Activated CD8-positive, alpha-beta T cell treated with anti-CD3 and anti-CD28 coated beads for 36 hours (primary cell): ENCODE measurements around the gene UBXN11. TPM values are rescaled to one million over a fixed set of nuclear protein-coding genes. Genes with fewer than 3 reads are reported as not detected.

Source experiments
- ATAC-seq: fragments of 200-7000 bp; cut with Tn5 transposase; one replicate; pipeline ENCODE4 v1.10.0; 2021; ENCODE audit warnings: mild to moderate bottlenecking, moderate library complexity
- CTCF ChIA-PET: fragments of 350-600 bp; sonication (Branson Sonifier 250); formaldehyde crosslinking; loops from one replicate; lab custom pipeline; 2021; ENCODE audit warnings: antibody characterized with exemption; lab: Charles Lee
- POLR2A ChIA-PET: fragments of 350-600 bp; sonication (Branson Sonifier 250); formaldehyde crosslinking; loops from one replicate; lab custom pipeline; 2021; ENCODE audit warnings: antibody characterized with exemption; lab: Charles Lee
- DNase-seq: peaks from one replicate; pipeline ENCODE4 v3.0.0-alpha.2; 2020
- H3K27ac Mint-ChIP-seq: one replicate; pipeline ENCODE4 v1.8.0; 2021; ENCODE audit warnings: mild to moderate bottlenecking, mixed read lengths
- H3K27me3 Mint-ChIP-seq: one replicate; pipeline ENCODE4 v1.8.0; 2021; ENCODE audit warnings: mixed read lengths
- H3K36me3 Mint-ChIP-seq: one replicate; pipeline ENCODE4 v1.8.0; 2021; ENCODE audit warnings: low read depth, mixed read lengths
- H3K4me1 Mint-ChIP-seq: one replicate; pipeline ENCODE4 v1.8.0; 2021; ENCODE audit warnings: low read depth, mixed read lengths
- H3K4me3 Mint-ChIP-seq: one replicate; pipeline ENCODE4 v1.8.0; 2021; ENCODE audit warnings: mild to moderate bottlenecking, moderate library complexity, mixed read lengths
- H3K9me3 Mint-ChIP-seq: one replicate; pipeline ENCODE4 v1.8.0; 2021; ENCODE audit warnings: mixed read lengths
- intact Hi-C: fragments of 100-400 bp; cut with micrococcal nuclease; formaldehyde crosslinking; loops from one replicate; pipeline ENCODE4 v1.10.0; 2022
- total RNA-seq, 2 experiments: library from RNA; stranded (reverse); gene quantifications; one replicate each; pipeline ENCODE4 v1.2.3, GENCODE V29; 2021
- TF ChIP-seq, protein P1 (sequence below): fragments of 200-600 bp; IDR thresholded peaks from one replicate; pipeline ENCODE4 v1.8.0; 2022; ENCODE audit warnings: antibody characterized with exemption, mild to moderate bottlenecking

The UBXN11 gene
- total RNA-seq, 2 experiments from 2014 or later: 24.9 to 26.0 TPM

DNA sequence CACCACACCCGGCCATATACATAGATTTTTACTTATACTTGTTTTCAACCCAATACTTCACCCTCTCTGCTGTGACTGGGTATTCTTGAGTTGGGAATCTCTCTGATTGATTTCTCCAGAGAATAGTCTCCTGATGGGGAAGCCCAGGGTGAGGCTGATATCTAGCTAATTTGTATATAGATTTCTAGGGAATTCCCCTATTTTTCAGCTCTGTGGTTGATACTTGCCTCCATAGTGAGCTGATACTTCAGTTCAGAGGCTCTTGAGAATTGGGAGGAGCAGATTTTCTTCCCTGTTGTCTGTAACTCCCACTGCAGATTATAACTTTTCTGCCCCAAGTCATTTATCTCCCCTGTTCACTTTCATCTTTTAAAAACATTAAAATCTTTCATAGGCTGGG is 41.0 kb downstream of the UBXN11 start:
- intact Hi-C loops: no loop called here
- DNase-seq (no peak), ATAC-seq (peak; percentile 39)
- peaks cover 7% of the 10 kb centered on the region for H3K4me1 Mint-ChIP-seq
- ChIA-PET POLR2A (no interaction called here), CTCF (interaction anchor here (1.7 to 6.8 kb wide), 4 partner anchors 10 to 95 kb away, joined by 5 to 41 read pairs (median 16); partner anchors contain the start of genes CEP85 and ZNF593)
- TF ChIP-seq, protein P1, sequence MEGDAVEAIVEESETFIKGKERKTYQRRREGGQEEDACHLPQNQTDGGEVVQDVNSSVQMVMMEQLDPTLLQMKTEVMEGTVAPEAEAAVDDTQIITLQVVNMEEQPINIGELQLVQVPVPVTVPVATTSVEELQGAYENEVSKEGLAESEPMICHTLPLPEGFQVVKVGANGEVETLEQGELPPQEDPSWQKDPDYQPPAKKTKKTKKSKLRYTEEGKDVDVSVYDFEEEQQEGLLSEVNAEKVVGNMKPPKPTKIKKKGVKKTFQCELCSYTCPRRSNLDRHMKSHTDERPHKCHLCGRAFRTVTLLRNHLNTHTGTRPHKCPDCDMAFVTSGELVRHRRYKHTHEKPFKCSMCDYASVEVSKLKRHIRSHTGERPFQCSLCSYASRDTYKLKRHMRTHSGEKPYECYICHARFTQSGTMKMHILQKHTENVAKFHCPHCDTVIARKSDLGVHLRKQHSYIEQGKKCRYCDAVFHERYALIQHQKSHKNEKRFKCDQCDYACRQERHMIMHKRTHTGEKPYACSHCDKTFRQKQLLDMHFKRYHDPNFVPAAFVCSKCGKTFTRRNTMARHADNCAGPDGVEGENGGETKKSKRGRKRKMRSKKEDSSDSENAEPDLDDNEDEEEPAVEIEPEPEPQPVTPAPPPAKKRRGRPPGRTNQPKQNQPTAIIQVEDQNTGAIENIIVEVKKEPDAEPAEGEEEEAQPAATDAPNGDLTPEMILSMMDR: no peak
- H3K27ac Mint-ChIP-seq: peak overlapping the region; percentile 3
- peaks cover 70% of the 10 kb centered on the region for H3K36me3 Mint-ChIP-seq
- H3K9me3 Mint-ChIP-seq: peaks cover 11% of the 10 kb centered on the region
- no peaks in the 10 kb centered on the region for H3K27me3 Mint-ChIP-seq
- H3K4me3 Mint-ChIP-seq: no peak overlapping the region

DNA sequence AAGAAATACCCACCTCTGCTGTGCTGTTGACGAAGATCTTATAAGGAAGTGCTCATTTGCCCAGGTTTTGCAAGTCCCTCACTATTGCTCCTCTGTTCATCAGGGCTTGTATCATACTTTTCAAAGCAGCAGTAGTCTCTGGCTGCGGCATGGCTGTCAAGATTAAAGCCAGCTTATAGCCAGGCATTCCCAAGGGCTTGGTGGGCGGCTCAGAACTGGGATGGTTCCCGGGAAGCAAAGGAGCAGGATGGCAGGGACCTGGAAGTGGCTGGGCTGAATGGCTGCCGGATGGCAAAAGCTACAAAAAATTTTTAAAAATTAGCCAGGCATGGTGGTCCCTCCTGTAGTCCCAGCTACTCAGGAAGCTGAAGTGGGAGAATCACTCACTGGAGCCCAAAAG is 43.2 kb downstream of the UBXN11 start:
- Mint-ChIP-seq H3K27ac (no peak overlapping the region), H3K27me3 (no peaks in the 10 kb centered on the region), H3K4me1 (peaks cover 7% of the 10 kb centered on the region), H3K4me3 (no peak overlapping the region), H3K9me3 (peaks cover under 1% of the 10 kb centered on the region), H3K36me3 (peaks cover 69% of the 10 kb centered on the region)
- intact Hi-C loops: no loop called here
- POLR2A ChIA-PET: no interaction called here
- TF ChIP-seq, protein P1: no peak
- no peak for DNase-seq
- ATAC-seq: no peak
- CTCF ChIA-PET: interaction anchor here (6.3 to 6.8 kb wide), 2 partner anchors 12 to 29 kb away, joined by 24 to 41 read pairs; partner anchors contain the start of gene CEP85

DNA sequence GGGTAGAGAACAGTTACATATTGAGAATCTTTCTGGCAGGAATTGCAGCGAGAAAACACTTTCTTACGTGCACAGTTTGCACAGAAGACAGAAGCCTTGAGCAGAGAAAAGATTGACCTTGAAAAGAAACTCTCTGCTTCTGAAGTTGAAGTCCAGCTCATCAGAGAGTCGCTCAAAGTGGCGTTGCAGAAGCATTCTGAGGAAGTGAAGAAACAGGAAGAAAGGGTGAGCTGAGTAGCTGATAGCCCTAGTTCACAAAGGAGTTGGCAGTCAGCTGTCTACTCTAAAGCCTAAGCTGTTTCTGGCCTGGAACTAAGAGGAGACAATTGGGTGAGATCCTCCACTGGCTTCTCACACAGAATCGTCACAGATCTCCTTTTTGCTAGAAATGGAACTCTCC is 46.9 kb downstream of the UBXN11 start:
- H3K4me1 Mint-ChIP-seq: no peaks in the 10 kb centered on the region
- CTCF ChIA-PET: interaction anchor here (1.8 to 2.1 kb wide), 2 partner anchors 26 to 157 kb away, joined by 4 to 6 read pairs; partner anchors contain the start of gene CEP85
- peaks cover 66% of the 10 kb centered on the region for H3K36me3 Mint-ChIP-seq
- ATAC-seq: no peak
- intact Hi-C loops: no loop called here
- POLR2A ChIA-PET: interaction anchor here (1.2 kb wide), 1 partner anchor 25 kb away, joined by 3 read pairs; the partner anchor contains the start of gene CEP85
- no peak overlapping the region for H3K4me3 Mint-ChIP-seq
- H3K9me3 Mint-ChIP-seq: no peaks in the 10 kb centered on the region
- TF ChIP-seq, protein P1: no peak
- H3K27ac Mint-ChIP-seq: no peak overlapping the region
- DNase-seq: no peak
- H3K27me3 Mint-ChIP-seq: no peaks in the 10 kb centered on the region

- ChIA-PET CTCF (interaction anchor here (1.8 to 2.1 kb wide), 2 partner anchors 25 to 158 kb away, joined by 4 to 6 read pairs; partner anchors contain the start of gene CEP85), POLR2A (no interaction called here)
- H3K27me3 Mint-ChIP-seq: no peaks in the 10 kb centered on the region
- TF ChIP-seq, protein P1: no peak
- DNase-seq (no peak), ATAC-seq (no peak)
- no peaks in the 10 kb centered on the region for H3K4me1 Mint-ChIP-seq
- H3K36me3 Mint-ChIP-seq: peaks cover 67% of the 10 kb centered on the region
- no peak overlapping the region for H3K27ac Mint-ChIP-seq
- intact Hi-C loops: no loop called here
- H3K9me3 Mint-ChIP-seq: no peaks in the 10 kb centered on the region
- H3K4me3 Mint-ChIP-seq: no peak overlapping the region
These were observed 47.4 kb downstream of the UBXN11 start for GRCh38 chr1:26259005-26259404.

DNA sequence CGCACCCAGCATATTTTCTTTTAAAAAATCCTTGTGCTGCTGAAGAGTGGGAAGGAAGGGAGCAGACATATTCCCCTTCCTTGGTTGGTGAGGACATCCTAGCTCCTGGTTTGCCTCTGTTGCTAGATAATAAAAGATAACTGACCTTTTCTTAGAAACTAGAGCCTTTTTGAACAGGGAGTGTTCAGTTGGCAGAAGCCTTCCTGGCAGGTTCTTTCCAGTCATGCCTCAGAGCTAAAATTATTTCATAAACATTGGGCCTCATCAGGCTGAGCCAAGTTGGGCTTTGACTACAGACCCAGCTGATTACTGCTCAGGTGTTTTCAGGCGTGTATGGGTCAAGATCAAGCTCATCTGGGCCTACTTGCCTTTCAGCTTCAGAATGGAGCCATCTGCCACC is 49.2 kb downstream of the UBXN11 start:
- intact Hi-C loops: no loop called here
- POLR2A ChIA-PET: no interaction called here
- H3K27me3 Mint-ChIP-seq: no peaks in the 10 kb centered on the region
- TF ChIP-seq, protein P1: no peak
- CTCF ChIA-PET: interaction anchor here (0.6 to 1.6 kb wide), 3 partner anchors 28 to 64 kb away, joined by 3 to 4 read pairs (median 3); no protein-coding TSS in a partner anchor
- H3K4me3 Mint-ChIP-seq: no peak overlapping the region
- no peaks in the 10 kb centered on the region for H3K9me3 Mint-ChIP-seq
- no peak overlapping the region for H3K27ac Mint-ChIP-seq
- no peak for ATAC-seq
- H3K36me3 Mint-ChIP-seq: peaks cover 66% of the 10 kb centered on the region
- no peaks in the 10 kb centered on the region for H3K4me1 Mint-ChIP-seq
- no peak for DNase-seq
